HG03064 (cell line): ENCODE data around the gene PAH.

Source experiments
- ATAC-seq: cut with Tn5 transposase; IDR thresholded peaks from one replicate; pipeline ENCODE4 v1.9.1; 2021; ENCODE audit warnings: low read depth; ENCODE audit not compliant: unreplicated experiment

Gene PAH

GRCh38 chr12:102950950-102951619 lies 34.0 kb upstream of the PAH start:
- ATAC-seq: no peak

- ATAC-seq: no peak
Observed at GRCh38 chr12:102950107-102950949, 33.3 kb upstream of the PAH start.

- no peak for ATAC-seq
Observed at GRCh38 chr12:102948941-102949352, 31.9 kb upstream of the PAH start.

GRCh38 chr12:102946042-102946441 lies 29.0 kb upstream of the PAH start:
- ATAC-seq: no peak

GRCh38 chr12:102939670-102940222 lies 22.7 kb upstream of the PAH start:
- ATAC-seq: no peak

GRCh38 chr12:102939059-102939458 lies 22.0 kb upstream of the PAH start:
- ATAC-seq: no peak

- no peak for ATAC-seq
Observed at GRCh38 chr12:102933168-102933567, 16.1 kb upstream of the PAH start.

- ATAC-seq: no peak
Observed at GRCh38 chr12:102927220-102927619, 10.2 kb upstream of the PAH start.

- no peak for ATAC-seq
Observed at GRCh38 chr12:102921240-102921639, 4.2 kb upstream of the PAH start.

GRCh38 chr12:102920271-102920670 lies 3.2 kb upstream of the PAH start:
- ATAC-seq: no peak

- ATAC-seq: no peak
Observed at GRCh38 chr12:102918840-102919239, 1.8 kb upstream of the PAH start.

GRCh38 chr12:102916252-102917025 lies 605 bp downstream of the PAH start:
- ATAC-seq: no peak

GRCh38 chr12:102913453-102914226 lies 3.4 kb downstream of the PAH start:
- ATAC-seq: no peak

- ATAC-seq: no peak
Observed at GRCh38 chr12:102912258-102912657, 4.8 kb downstream of the PAH start.

- ATAC-seq: no peak
Observed at GRCh38 chr12:102911320-102911719, 5.7 kb downstream of the PAH start.

- ATAC-seq: no peak
Observed at GRCh38 chr12:102910792-102911191, 6.3 kb downstream of the PAH start.

GRCh38 chr12:102910137-102910536 lies 6.9 kb downstream of the PAH start:
- no peak for ATAC-seq

- ATAC-seq: no peak
Observed at GRCh38 chr12:102907918-102908317, 9.1 kb downstream of the PAH start.

GRCh38 chr12:102905229-102905628 lies 11.8 kb downstream of the PAH start:
- ATAC-seq: no peak

GRCh38 chr12:102903337-102904007 lies 13.6 kb downstream of the PAH start:
- ATAC-seq: no peak
